Measurements from ENCODE around the gene NMRK2.

NMRK2 gene

GRCh38 chr19:3981736-3982681, 49.1 kb downstream of the NMRK2 start:
- no peak for DNase-seq

- DNase-seq: no peak
Observed at GRCh38 chr19:3982701-3983541, 50.1 kb downstream of the NMRK2 start.

GRCh38 chr19:3983542-3983914, 50.7 kb downstream of the NMRK2 start:
- DNase-seq: no peak

- no peak for DNase-seq
Observed at GRCh38 chr19:3983936-3984583, 51.2 kb downstream of the NMRK2 start.

- no peak for DNase-seq
Observed at GRCh38 chr19:3984584-3984907, 51.7 kb downstream of the NMRK2 start.

GRCh38 chr19:3984908-3985642, 52.2 kb downstream of the NMRK2 start, which contains the start of gene EEF2:
EEF2 (minus strand) TSS chr19:3985463; CDS start chr19:3985380, 83 bp downstream.
- DNase-seq: peak; percentile 85

- DNase-seq: no peak
Observed at GRCh38 chr19:3985643-3986259, 52.9 kb downstream of the NMRK2 start.

- no peak for DNase-seq
Observed at GRCh38 chr19:3986260-3987041, 53.6 kb downstream of the NMRK2 start.

- peak; percentile 76 for DNase-seq
Observed at GRCh38 chr19:3987619-3988371, 54.9 kb downstream of the NMRK2 start.

- DNase-seq: no peak
Observed at GRCh38 chr19:3990815-3991117, 57.9 kb downstream of the NMRK2 start.

Data from T1000 (cell line).